Cardiac fibroblast (primary cell): Measurements from ENCODE around the gene RNF111.

ENCODE experiments used
- DNase-seq, 2 donors: peaks; one replicate each; pipeline versions ENCODE4 v3.0.0 to v3.0.0-alpha.2; 2010; ENCODE audit warnings: low read depth in 2 of 2
- H3K4me3 ChIP-seq, 2 donors: replicated peaks in 1 of 2; 1 replicate in 1 of 2; 2 replicates in 1 of 2; pipeline ENCODE4 v1.5.1; 2011; ENCODE audit warnings: low read depth in 2 of 2, low read length in 2 of 2, mild to moderate bottlenecking in 2 of 2, moderate library complexity in 1 of 2
- TF ChIP-seq, protein P1 (sequence below): IDR thresholded peaks from one replicate; pipeline ENCODE4 v1.5.1; 2011; ENCODE audit warnings: low read depth, mild to moderate bottlenecking, low read length, inconsistent platforms

Gene RNF111

DNA sequence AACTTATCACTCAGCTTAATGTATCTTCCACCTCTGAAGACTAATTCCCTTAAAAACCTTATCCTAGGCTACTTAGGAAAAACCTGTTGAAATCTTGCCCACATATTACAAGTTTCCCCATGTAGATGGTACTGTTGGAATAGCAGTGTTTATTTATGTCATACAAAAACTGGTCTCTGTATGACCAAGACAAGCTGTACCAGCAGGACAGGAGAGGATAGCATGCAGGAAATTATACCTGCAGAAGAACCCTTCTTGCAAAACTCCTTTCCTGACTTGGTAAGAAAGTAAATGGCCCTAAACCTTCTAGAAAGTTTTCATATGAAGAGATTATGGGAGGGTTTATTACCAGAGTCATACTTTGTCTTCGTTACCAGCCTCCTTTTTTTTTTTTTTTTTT lies 25.3 kb upstream of the RNF111 start:
- H3K4me3 ChIP-seq: no peak overlapping the region
- TF ChIP-seq, protein P1, sequence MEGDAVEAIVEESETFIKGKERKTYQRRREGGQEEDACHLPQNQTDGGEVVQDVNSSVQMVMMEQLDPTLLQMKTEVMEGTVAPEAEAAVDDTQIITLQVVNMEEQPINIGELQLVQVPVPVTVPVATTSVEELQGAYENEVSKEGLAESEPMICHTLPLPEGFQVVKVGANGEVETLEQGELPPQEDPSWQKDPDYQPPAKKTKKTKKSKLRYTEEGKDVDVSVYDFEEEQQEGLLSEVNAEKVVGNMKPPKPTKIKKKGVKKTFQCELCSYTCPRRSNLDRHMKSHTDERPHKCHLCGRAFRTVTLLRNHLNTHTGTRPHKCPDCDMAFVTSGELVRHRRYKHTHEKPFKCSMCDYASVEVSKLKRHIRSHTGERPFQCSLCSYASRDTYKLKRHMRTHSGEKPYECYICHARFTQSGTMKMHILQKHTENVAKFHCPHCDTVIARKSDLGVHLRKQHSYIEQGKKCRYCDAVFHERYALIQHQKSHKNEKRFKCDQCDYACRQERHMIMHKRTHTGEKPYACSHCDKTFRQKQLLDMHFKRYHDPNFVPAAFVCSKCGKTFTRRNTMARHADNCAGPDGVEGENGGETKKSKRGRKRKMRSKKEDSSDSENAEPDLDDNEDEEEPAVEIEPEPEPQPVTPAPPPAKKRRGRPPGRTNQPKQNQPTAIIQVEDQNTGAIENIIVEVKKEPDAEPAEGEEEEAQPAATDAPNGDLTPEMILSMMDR: no peak
- DNase-seq: no peak

DNA sequence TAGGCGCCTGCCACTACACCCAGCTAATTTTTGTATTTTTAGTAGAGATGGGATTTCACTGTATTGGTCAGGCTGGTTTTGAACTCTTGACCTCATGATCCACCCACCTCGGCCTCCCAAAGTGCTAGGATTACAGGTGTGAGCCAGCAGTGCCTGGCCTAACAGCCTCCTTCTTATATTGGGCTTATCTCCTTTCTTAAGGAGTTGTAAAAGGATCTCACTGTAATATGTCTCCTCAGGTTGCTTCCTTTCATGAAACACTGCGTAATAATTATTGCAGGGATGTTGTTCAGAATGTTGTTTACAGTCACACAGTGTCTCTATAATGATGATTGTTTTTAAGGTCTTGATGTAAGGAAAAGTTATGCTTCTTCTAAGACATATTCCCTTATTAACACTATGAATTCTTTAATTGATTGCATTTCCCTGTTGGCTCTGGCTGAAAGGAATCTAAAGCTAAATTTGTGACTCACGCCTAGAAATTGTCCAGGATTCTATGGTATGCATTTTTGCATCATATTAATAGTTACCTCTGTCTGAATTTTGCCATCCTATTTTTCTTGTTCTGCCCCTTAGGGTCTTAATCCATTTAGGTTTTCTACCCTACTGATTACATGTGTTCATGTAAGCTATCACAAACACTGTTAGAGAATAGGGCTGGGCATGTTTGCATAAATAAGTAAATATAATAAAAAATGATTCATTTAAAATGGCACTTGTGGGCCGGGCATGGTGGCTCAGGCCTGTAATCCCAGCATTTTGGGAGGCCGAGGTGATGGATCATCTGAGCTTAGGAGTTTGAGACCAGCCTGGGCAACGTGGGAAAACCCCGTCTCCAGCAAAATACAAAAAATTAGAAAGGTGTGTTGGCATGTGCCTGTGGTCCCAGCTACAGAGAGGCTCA lies 24.5 kb upstream of the RNF111 start:
- TF ChIP-seq, protein P1: no peak
- H3K4me3 ChIP-seq: no peak overlapping the region
- peak in 1 of 2 donors; percentile 36 for DNase-seq

DNA sequence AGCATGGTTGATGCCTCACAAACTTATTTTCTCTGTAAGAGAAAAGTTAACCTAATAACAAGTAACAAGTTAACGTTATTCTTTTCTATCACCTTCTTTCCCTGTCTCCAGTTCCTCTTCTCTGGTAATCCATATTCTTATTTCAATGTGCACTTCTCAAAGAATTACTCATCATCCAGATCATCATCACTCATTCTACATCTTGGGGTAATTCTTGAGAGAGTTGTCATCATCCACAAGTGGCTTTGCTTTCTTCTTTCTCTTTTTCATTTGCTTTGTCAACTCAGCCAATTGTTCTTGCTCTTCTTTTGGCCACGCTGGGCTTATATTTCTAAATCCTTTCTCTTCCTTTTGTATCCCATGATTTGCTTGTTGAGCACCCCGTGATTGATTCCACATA lies 20.8 kb upstream of the RNF111 start:
- peak in 1 of 2 donors; percentile 68 for DNase-seq
- TF ChIP-seq, protein P1: no peak

DNA sequence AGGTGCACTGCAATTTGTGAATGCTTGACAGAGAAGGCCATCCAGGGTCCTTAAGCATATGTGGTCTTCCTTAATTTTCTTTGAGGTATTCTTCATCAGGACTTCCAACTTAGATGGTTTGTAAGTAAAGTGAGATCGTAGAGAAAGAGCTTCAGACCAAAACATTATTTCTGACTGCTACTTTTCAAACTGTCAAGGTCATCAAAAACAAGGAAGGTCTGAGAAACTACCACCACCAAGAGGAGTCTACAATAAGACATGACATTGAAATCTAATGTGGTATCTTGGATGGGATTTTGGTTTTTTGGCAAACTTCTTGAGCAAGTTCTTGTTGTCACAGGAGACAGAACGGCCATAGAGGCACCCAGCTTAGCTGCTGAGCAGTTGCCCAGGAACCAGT lies 20.0 kb upstream of the RNF111 start:
- TF ChIP-seq, protein P1: no peak
- DNase-seq: no peak
- no peak overlapping the region for H3K4me3 ChIP-seq

More for the DNA sequence above, 20.8 kb upstream of the RNF111 start:
- no peak overlapping the region for H3K4me3 ChIP-seq

DNA sequence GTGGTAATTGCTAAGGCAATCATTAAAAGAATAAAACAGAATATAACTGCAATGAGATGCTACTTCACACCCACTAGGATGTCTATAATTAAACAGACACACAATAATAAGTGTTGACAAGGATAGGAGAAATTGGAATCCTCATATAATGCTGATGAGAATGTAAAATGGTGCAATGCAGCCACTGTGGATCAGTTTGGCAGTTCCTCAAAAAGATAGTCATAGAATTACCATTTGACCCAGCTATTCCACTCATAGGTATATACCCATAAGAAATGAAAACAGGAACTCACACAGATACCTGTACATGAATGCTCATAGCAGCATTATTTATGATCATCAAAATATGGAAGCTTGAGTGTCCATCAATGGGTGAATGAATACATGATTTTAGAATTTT lies 9.6 kb upstream of the RNF111 start:
- no peak overlapping the region for H3K4me3 ChIP-seq
- no peak for DNase-seq
- TF ChIP-seq, protein P1: no peak

DNA sequence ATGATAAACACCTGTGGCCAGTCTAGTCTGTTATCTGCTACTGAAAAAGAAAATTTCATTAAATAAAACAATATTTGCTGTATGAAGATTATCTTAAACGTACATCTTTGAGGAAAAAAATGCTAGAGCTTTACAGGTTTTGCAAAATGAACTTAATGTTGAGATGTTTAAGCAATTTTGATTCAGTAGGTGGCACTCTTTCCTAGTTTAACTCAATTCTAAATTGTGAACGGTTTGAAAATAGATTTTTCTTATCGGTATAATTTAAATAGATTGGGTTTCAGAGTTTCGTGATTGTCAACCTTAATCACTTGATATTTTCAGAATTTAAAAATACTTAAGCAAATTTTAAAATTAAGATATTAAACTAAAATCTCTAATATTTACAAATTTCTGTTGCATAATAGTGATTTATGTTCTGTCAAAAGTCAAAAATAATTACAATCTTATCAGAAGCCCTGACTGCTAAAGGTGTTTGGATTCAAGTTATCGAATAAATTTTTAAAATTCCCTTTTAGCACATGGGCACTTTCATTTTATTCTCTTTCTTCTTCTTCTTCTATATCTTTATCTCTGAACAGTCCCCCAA lies 7.0 kb upstream of the RNF111 start:
- peak; percentile 65 to 72 for DNase-seq
- TF ChIP-seq, protein P1: peak; percentile 37

More for the DNA sequence above, 7.0 kb upstream of the RNF111 start:
- H3K4me3 ChIP-seq: no peak overlapping the region
